GM19467 (cell line): ENCODE measurements around the gene ARPC1A.
"Not testable (repeated sequence)": the region's sequence is repeated elsewhere in the genome, so short reads cannot be mapped to it uniquely, and the experiment has no call there.

Experiments
- ATAC-seq: cut with Tn5 transposase; IDR thresholded peaks from one replicate; pipeline ENCODE4 v1.9.1; 2021; ENCODE audit warnings: mild to moderate bottlenecking, moderate library complexity; ENCODE audit not compliant: unreplicated experiment

The ARPC1A gene

DNA sequence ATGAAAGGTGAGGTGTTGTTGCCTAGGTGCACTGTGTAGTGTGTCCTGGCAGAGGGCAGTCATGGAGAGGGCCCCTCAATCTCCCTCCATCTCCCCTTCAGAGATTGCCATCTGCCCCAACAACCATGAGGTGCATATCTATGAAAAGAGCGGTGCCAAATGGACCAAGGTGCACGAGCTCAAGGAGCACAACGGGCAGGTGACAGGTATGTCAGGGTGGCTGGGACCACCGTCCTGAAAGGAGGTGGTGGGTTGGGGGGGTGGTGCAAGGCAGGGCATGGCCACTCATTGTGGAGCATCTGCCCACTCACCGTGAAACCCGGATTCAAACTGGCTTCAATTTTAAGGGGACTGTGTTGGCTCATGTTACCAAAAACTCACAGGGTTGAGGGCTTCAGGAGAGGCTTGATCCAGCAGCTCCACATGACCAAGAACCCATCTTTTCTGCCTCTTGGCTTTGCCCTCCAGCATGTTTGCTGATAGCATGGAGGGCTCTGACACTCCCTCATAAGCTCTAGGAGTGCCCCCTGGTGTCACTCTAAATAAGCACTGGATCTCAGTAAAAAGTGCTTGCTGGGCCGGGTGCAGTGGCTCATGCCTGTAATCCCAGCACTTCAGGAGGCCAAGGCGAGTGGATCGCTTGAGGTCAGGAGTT is 61.0 kb downstream of the ARPC1A start:
- no peak for ATAC-seq

DNA sequence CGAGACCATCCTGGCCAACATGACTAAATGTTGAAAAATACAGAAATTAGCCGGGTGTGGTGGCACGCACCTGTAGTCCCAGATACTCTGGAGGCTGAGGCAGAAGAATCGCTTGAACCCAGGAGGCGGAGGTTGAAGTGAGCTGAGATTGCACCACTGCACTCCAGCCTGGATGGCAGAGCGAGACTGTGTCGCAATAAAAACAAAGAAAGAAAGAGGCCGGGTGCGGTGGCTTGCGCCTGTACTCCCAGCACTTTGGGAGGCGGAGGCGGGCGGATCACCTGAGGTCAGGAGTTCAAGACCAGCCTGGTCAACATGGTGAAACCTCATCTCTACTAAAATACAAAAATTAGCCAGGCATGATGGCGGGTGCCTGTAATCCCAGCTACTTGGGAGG is 61.5 kb downstream of the ARPC1A start:
- not testable (repeated sequence) for ATAC-seq

DNA sequence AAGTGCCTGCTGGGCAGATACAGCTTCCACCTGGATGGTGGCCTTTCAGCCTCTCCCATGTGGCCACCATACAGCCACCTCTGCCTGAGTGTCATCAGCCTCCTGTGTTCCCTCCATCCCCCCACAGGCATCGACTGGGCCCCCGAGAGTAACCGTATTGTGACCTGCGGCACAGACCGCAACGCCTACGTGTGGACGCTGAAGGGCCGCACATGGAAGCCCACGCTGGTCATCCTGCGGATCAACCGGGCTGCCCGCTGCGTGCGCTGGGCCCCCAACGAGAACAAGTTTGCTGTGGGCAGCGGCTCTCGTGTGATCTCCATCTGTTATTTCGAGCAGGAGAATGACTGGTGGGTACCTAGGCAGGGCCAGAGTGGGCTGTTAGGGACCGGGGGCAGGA is 62.2 kb downstream of the ARPC1A start:
- ATAC-seq, result no peak

DNA sequence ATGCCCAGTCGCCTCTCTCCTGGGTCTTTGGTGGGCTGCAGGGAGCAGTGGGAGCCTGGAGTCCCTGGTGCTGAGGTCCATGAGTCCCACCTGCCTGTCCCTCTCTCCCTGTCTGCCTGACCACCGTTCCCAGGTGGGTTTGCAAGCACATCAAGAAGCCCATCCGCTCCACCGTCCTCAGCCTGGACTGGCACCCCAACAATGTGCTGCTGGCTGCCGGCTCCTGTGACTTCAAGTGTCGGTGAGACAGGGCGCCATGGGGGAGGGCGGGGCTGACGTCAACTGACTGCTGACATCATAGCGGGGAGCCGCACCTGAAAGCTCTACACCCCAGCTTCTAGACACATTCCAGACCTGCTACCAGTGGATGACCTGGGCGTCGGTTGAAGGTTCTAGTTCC is 64.1 kb downstream of the ARPC1A start:
- no peak for ATAC-seq

DNA sequence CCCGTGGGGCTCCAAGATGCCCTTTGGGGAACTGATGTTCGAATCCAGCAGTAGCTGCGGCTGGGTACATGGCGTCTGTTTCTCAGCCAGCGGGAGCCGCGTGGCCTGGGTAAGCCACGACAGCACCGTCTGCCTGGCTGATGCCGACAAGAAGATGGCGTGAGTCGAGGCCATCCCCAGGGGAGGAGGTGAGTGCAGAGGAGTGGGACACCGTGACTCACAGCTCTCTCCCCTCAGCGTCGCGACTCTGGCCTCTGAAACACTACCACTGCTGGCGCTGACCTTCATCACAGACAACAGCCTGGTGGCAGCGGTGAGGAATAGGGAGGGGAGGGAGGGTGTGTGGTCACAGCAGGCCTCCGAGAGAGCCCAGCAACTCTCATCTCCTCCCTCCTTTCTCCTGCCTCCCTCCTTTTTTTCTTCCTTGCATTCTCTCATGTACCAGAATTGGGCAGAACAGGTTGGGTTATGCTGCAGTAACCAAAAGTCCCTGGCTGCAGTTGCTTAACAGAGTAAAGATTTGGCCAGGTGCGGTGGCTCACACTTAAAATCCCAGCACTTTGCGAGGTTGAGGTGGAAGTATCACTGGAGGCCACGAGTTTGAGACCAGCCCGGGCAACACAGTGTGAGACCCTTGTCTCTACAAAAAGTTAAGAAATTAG is 65.4 kb downstream of the ARPC1A start:
- ATAC-seq, result no peak

DNA sequence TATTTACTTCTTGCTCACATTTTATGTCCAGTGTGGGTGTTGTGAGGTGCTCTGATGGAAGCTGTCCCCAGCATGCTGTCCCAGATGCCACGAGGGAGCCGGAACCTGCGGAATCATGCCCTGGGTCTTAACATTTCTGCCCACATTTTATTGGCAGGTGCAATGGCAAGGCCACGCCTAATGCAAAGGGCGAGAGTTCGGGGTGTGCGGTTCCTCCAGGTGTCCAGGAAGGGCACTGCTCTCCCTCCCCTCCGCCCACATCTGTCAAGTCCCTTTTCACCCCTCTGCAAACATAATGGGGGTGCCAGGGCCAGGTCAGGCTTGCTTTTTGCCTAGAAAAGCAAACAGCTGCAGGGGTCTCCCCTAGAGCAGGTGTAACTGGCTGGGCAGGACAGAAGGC is 66.3 kb downstream of the ARPC1A start:
- no peak for ATAC-seq

DNA sequence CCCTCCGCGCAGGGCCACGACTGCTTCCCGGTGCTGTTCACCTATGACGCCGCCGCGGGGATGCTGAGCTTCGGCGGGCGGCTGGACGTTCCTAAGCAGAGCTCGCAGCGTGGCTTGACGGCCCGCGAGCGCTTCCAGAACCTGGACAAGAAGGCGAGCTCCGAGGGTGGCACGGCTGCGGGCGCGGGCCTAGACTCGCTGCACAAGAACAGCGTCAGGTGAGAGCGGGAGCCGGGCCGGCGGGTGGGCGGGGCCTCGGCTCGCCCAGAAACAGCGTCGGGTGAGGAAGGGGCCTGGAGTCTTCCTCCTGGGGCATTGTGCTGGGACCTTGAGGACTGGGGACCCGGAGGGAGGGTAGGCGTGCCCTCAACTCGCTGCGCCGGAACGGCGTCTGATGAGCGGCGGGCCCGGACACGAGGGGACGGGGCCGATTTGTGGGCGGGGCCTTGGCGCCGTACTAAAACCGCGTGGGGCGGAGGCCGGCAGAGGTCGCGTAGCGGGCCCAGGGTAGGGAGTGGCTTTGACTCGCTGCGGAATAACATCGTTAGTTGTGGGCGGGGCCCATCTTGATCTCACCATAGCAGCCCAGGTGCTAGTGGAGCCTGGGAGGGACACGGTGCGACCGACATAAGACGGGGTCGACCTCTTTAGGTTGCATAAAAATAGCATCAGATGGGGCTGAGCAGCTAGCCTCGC is 67.1 kb downstream of the ARPC1A start:
- ATAC-seq, result peak; percentile 49

DNA sequence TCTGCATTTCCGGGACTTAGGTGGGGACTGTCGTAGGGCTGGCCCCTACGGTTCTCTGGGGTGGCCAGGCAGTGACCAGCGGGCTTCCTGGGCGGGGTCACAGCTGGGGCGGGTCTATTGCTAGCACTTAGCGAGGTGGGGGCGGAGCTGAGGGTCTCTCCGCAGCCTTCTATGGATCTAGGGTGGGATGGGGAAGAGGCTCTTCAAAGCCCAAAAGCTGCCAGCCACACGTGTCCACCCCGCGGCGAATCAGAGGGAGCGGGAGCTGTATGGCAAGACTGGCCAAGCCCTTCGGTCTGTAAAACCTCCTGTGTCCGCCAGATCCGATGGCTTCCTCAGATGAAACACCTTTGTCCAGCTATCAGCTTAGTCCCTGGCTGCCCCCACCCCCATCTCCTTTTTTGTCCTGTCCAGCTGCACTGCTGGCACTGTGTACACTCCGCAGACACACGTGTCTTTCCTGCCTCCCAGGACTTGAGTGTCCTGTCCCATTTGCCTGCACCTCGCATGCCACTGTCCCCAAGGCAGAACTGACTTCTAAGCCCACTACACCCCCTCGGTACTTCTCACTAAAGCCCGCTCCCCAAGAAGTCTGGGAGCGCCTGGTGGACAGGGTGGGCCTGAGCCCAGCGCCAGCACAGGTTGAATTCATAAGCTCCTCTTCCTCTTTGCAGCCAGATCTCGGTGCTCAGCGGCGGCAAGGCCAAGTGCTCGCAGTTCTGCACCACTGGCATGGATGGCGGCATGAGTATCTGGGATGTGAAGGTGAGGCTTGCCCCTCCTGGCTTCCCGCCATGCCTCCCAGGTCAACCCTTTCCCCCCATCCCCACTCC is 67.9 kb downstream of the ARPC1A start:
- no peak for ATAC-seq

DNA sequence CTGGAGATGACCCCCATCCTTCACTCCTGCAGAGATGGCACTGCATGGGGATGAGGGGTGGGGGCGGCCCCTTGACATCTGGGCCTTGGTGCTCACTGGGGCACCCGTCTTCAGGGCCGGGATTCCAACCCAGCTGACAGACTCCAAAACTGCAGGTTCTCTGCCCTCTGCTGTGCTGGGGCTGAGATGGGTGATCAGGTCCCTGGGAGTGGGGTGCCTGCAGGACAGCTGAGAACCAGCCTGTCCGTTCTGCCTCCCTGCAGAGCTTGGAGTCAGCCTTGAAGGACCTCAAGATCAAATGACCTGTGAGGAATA is 68.4 kb downstream of the ARPC1A start:
- no peak for ATAC-seq

DNA sequence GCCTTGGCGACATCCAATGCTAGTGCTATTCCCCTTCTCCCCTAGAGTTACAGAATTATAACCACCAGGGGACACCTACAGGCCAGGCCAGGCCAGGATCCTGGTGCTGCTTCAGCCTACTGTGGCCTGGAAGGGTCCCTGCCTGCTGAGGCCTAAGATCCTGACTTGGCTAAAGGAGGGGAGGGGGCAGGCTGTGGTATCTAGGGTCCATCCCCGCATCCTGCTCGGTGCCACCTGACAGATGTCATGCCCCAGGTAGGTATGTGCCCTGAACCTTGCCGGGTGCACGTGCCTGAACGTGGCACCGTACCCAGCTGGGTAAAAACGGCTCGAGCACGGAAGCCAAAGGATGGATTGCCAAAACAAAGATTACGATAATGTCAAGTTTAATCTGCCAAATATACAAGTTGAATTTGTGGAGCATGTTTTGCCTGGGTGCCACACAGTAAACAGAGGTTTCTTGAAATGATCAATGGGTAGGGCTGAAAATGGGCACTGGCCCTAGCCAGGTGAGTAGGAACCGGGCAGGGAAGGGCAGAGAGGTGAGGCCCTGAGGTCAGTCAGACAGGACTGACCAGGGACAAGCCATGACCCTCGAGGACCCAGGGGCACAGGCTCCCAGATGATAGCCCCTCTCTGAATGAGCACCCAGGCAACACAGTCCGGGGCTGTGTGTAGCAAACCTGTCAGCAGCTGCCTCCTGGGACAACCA is 70.1 kb downstream of the ARPC1A start:
- no peak for ATAC-seq

DNA sequence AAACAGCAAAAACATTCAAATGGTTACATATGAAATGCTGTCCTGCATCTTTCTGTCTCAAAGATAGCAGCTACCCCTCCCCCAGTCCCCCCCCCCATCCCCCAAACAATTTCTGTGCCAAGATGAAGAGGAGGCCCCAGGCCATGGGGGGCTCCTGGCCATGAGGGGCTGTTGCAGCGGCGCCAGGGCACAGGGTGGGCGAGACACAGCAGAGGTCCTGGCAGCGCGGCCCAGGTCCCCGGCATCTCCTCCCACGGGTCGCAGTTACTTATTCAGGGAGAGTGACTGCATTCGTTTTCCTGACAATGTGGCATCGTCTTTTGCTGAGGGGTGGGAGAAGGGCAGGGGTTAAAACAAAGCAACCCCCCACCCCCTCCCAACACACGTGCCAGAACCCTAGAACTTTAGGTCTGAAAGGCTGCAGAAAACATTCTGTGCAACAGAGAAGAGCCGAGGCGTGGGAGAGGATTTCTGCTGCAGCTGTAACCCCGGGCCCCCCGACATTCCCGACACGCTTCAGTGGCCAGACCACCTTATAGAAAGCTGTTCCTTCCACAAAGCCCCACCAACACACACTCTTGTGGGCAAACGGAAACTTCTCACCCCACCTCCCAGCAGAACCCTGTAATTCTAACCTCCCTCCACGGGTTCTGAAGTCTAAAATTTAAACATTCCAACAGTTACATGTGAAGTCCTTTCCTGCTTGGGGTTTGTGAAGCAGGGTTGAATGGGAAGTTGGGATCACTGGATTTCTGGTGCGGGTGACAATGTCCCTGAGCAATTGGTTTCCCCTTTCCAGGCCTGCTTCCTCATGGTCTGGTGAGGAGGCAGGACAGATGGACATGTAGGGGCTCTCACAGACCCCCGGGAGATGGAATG is 71.0 kb downstream of the ARPC1A start:
- no peak for ATAC-seq

DNA sequence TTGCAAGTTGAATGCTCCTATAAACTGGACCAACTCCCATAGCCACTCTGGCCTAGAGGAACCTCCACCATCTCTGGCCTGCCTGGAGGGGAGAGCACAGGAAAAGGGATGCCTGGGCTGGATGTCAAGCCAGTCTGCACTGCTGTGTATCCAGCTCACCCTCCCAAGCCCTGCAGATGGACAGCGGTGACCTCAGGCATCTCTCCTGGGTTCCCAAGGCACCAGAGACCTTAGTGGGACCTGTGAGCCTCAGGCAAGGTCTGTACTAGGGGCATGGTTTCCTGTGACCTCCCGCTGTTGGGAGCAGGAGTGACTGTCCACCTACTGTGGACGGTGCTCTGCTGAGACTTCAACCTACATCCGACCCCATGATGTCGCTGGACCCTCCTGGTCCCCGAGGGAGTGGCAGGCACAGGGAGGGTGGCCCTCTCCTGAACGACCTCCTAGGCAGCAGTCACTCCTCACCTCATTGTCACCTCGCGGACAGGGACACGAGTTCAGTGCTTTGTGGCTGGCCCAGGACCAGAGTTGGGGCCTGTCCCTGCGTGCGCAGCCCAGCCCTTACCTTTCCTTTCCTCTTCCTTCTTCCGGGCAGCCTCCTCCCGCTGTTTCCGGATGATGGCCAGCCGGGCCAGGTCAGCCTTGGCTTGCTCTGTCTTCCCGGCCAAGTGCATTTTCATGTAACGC is 71.7 kb downstream of the ARPC1A start:
- ATAC-seq, result no peak

DNA sequence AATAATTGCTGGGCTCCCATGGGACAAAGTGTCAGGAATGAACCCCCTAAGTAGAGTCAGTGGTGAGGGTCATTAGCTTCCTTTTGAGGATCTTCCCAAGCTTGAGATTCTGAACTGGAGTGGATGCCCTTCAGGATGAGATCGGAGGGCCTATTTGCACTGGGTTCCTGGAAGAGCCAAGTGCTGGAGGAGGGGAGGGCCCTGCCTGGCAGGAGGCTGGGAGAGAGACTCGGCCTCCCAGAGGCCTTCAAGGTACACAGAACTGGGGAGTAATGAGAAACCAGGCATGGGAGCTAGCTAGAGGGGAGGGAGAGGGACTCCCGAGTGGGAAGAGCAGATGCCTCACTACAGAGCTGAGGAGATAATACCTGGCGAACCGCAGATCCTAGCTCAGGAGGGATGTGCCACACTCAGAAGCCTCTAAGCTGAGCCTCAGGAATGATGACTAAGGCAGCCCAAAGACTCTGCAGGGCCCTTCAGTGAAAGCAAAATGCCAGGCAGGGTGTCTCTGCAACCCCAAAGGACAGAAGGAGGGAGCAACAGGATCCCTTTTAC is 73.3 kb downstream of the ARPC1A start:
- no peak for ATAC-seq

DNA sequence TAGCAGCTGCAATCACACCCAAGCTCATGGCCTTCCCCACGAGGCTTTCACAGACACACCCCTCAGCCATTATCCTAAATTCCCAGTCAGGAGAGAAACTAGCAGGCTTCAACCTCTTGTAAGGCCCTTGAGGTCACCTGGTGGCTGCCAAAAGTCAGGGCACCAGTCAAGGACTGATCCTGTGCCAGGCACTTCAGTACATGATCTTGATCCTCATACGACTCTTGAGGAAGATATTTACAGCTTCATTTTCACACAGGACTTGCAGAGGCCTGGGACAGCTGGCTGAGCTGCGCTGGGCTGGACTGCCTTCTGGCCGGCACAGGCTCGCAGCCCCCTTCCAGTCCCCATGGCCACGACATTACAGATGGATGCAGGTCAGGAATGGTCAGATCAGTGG is 73.9 kb downstream of the ARPC1A start:
- ATAC-seq, result no peak

DNA sequence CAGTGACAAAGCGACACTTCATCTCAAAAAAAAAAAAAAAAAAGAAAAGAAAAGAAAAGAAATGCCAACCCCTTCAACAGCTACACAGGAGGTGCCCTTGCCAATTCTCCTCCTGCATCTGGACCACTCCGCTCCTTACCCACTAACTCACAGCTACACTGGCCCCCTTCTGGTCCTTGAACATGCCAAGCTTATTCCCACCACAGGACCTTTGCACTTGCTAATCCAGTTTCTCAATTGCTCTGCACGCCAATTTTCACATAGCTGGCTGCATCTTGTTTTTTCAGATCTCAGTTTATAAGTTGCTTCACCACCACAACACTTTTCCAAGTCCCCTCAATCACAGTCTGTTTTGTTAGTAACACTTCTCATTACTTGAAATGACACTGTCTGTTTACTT is 77.2 kb downstream of the ARPC1A start:
- ATAC-seq, result no peak

DNA sequence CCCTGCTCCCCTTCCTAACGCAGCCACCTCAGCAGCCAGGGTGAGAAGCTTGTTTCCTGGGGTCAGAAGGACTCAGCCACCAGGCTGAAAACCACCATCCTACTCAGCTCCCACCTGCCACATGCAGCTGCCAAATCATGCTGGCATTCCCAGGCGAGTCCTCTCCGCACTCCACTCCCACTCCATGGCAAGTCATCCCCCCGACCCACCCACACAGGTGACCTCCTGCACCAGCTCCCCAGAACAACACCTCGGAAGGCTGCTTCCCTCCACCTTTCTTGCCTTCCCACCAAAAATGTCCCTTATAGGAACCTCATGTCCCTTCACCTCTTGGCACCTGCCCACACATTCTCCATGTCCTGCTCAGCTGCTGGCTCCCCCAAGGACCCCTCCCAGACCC is 78.1 kb downstream of the ARPC1A start:
- ATAC-seq, result no peak

DNA sequence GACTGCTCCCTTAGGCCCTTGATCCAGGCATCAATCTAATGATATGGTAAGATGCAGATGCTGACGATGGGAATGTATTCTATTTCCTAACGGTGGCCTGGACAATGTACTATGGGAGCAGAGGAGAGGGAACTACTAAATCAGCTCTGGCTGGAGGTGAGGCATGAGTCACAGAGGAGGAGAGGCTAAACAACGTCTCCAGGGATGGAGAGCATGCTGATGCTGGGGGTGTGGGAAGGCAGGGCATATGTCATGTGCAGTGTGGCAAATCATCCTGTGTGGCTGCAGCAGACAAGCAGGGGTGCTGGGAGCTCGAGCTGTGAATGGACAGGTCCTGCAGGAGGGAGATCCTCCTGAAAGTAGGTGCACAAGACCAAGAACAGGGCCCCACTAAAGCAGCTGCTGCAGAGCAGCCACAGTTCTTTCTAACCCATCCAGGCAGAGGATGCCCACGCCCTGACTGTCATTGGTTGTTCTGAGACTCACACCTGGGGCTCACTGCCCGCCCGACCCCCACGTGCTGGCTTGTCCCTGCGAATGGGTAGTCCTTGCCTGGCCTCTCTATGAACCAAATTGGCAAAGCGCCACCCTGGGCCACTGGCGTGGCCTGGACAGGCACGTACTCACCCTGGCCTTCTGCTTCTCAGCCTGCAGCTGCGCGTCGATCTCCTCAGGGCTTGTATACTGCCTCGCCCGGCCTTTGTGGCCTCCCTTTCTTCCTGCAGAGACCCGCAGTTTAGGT is 78.7 kb downstream of the ARPC1A start:
- no peak for ATAC-seq

DNA sequence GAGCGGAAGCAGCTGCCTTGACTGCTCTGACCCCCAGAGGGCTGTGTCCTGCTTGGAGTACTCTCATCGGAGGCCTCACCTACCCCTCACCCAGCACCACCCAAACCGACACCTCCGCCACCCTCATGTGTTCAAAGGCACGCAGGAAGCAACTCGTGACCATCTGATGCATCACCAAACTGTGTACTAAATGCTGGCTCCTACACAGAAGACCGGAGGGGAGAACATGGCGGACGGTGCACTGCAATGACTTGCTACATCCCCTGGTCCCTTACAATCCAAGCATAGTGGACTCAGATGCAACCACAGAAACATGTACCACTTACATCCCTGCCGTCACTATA is 79.3 kb downstream of the ARPC1A start:
- ATAC-seq, result no peak

DNA sequence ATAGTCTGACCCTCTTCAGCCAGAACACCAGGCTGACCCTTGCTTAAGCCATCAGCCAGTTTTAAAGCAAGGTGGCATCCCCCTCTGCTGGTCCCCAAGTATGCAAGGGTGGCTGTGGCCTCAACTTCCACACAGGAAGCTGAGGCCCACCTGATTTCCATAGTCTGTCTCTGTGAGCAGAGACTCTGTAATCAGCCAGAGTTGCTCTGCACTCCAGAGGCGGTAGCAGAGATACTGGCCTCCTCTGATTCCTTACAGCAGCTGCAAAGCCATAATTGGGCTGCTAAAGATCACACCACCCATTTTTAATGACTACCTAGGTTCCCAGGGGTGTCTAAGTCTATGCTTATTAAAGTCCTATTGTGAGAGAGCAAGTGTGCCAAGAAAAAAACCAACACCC is 80.9 kb downstream of the ARPC1A start:
- ATAC-seq, result no peak
